Activated CD8-positive, alpha-beta memory T cell treated with anti-CD3 and anti-CD28 coated beads, Interleukin-2, amount 50 U/mL, for 48 hours (primary cell): Measurements from ENCODE around the gene ASCC2.
"Not testable (repeated sequence)": the region's sequence is repeated elsewhere in the genome, so short reads cannot be mapped to it uniquely, and the experiment has no call there.

Experiments
- DNase-seq: peaks from one replicate; pipeline ENCODE4 v3.0.0-alpha.2; 2020

The ASCC2 gene

GRCh38 chr22:29837741-29838598 is at the start of gene ASCC2:
TSS of gene ASCC2 (minus strand) at chr22:29838274. CDS start at chr22:29832325, 5,949 bp downstream.
- peak; percentile 99 for DNase-seq

DNA sequence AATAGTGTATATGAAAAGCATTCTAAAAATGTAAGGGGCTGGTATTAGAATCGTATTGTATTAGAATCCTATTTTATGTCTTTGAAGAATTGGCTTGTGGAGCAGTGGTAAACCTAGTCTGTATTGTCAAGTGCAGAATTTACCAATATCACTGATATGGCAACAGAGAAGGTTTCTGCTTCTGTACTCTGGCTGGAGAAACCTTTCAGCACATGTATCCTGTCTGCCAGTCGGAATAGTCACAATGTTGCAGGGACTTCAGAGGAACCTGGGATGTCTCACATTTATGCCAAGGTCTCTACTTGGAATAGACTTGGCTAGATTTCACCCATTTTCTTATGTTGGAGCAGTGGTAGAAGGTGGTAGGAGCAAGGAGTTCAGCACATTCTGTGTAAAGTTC is 49.3 kb upstream of the ASCC2 start:
- no peak for DNase-seq

DNA sequence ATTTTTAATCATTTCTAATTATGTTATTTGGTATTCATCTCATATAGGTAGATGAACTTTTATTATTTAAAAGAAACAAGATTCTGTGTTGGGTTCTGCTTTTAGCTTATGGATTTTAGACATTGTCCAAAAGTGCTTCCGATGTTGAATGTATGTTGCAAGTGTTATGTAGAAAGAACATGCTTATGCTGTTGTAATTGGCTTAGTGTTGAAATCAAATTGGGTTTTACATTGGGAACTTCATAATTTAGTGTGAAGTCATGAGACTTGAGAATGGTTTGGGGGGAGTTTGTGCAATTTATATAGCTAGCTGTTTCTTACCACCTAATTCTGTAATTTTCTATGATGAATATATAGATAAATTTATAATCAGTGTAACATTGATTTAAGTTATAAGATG is 48.5 kb upstream of the ASCC2 start:
- no peak for DNase-seq

GRCh38 chr22:29885610-29886009 is 47.5 kb upstream of the ASCC2 start:
- no peak for DNase-seq

DNA sequence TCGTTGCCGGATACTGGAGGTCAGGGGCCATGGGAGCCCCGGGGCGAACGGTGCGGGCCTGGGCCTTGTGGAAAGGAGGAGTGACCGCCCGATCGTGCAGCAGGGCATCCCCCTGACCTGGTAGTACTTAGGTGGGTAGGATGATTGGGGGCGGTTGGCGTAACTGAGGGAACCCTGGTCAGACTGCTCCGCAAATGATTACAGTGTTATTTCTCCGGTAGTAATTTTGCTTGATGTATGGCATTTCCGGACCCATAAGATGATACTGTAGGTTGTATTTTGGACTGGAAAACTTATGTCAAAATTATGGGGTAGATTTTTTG is 45.7 kb upstream of the ASCC2 start:
- DNase-seq: peak; percentile 67

DNA sequence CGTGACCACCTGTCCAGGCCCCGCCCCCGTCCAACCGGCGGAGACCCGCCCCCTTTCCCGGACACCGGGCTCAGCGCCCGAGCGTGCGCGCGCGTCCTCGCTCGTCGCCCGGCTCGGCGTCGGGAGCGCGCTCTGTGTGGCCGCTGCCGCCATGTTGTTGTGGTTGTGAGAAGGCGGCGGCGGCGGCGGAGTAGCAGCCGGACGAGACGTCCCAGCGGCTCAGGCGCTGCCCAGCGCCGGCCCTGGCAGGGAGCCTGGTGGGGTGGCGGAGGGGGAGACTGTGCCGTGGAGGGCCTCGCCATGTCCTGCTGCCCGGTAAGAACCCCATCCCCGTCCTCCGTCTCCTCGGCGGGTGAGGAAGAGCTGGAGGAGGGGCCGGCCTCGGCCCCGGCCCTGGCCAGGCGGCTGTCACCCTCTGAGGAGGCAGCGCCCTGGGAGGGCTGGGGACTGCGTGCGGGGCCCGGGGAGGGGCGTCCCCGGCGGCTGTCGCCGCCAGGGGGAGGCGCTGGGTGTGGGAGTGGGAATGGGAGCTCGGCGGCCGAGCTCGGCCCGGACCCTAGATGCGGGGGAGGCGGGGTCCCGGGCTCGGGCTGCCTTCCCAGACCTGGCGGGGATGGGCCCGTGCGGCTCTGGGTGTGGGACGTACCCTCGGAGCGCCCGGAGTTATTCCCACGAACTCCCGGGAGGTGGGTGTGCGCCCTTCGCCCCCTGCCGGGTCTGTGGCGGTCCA is 45.1 kb upstream of the ASCC2 start, which contains the start of gene MTMR3:
Gene MTMR3, plus strand, starts transcription at position 130 of the 730 bp plus-strand sequence. CDS start 87,886 bp downstream, outside the sequence.
- peak; percentile 98 for DNase-seq

DNA sequence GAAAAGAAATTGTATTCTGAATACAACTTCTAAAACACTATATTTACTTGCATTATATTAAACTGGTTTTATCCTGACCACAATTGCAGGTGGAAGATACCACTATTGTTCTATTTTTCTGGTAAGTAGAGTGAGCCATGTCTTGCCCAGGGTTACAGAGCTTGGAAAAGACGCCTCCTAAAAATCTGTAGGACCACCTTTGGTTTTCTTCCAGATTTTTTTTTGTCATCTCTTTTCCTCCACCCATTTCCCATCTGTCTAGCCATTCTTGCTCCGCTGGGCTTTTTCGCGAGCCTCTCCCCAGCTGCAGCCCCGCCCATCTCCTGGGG is 44.6 kb upstream of the ASCC2 start:
- DNase-seq: no peak

GRCh38 chr22:29879753-29880152 is 41.7 kb upstream of the ASCC2 start:
- no peak for DNase-seq

DNA sequence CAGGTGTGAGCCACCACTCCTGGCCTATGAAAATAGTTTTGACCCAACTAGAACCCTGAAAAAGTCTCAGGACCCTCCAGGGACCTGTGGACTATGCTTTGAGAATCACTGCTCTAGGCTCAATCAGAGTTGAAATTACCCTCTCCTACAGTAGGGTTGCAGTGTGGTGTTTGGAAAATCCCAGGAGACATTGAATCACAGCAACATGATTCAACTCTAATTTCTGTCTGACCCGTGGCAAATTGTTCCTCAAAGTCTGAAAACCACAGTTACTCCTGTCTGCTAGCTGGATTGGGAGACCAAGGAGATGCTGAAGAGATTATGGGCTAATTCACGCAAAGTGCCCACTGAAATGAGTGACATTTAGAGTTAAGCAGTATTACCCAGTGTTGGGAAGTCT is 39.5 kb upstream of the ASCC2 start:
- no peak for DNase-seq

DNA sequence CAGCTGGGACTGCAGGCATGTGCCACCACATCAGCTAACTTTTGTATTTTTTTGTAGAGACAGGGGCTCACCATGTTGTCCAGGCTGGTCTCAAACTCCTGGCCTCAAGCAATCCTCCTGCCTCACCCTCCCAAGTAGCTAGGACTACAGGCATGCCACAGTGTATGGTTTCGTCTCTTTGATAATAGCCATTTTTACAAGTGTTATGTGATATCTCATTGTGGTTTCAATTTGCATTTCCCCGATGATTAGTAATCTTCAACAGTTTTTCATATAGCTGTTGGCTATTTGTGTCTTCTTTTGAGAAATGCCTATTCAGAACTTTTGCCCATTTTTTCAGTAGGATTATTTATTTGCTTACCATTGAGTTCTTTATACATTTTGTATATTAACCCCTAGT is 35.9 kb upstream of the ASCC2 start:
- DNase-seq: no peak

- DNase-seq: no peak
Observed at GRCh38 chr22:29872989-29873388, 34.9 kb upstream of the ASCC2 start.

DNA sequence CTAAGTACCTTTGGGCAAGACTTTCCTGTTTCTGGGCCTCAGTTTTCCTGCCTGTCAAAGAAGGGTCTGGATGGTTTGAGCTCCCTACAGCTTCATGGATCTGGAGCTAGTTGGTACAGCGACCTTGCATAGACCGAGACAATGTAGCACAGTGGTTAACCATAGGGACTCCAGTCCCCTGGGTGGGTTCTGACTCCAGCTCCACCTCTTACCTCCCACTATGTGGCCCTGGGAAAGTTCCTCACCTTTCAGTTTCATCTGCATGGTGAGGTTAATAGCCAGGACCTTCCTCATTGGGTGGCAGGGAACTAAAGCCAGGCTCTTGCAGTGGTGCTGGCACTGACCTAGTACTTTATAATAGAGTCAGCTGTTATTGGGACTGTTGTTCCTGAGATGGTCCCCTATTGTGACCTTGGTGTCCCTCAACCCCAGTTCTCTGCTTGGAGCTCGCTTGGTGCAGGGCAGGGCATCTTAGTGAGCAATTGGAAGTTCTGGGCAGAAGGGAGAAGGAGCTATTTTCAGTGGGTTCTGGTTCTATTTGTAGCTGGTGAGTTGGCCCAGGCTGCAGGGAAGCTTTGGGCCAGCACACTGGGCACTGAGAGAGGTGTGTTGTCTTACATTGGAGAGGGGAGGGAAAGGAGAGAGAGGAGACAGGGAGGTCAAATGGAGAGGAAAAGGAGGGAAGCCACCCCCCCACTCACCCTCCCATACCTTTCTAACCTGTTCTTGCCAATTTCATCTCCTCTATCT is 34.2 kb upstream of the ASCC2 start:
- DNase-seq: no peak

DNA sequence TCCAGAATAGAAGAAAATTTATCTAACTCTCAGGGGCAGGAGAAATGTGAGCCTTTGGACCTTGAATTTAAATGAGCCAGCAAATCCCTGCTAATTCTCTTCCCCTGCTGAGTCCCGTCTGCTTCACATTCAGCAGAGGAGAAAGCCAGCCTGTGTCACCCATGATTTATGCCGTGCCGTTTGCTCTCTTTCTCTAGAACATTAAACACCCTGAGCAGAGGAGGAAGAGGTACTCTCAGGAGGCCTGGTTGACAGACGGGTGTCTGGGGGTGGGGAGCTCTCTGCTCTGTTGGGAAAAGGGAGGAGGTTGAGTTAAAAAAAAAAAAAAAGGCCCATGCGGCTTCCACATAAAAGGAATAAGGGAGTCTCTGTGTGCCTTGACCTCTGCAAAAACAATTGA is 33.6 kb upstream of the ASCC2 start:
- DNase-seq: no peak

DNA sequence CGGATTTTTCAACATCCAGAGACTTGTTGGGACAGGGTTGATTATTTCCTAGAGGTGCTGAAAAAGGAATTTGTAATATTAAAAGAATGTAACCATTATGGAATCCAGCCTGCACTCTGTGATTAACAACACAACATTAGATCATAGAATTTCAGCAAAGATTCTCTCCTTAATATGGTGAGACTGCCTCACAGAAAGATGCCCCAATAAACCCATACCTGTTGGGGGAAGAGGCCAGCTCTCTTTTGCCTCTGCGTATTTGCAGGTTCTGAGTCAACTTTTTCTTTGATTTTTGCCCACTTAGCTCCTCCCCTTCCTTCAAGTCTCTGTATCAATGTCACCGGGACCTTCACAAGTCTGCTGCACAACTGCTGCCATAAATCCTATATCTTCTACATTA is 32.5 kb upstream of the ASCC2 start:
- DNase-seq: no peak

- DNase-seq: no peak
Observed at GRCh38 chr22:29867851-29868250, 29.8 kb upstream of the ASCC2 start.

DNA sequence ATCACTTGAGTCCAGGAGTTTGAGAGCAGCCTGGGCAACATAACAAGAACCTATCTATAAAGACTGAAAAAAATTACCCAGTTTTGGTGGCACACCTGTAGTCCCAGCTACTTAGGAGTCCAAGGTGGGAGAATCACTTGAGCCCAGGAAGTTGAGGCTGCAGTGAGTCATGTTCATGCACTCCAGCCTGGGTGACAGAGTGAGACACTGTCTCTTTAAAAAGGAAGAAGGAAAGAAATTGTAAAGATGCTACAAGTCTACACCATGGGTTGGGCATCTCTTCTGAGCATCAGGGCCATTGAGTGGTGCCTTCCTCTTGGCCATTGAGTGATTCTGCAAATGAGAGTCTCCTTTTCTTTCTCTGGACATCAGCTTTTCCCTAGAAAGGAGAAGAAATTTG is 29.2 kb upstream of the ASCC2 start:
- DNase-seq: no peak

GRCh38 chr22:29865572-29865971 is 27.5 kb upstream of the ASCC2 start:
- not testable (repeated sequence) for DNase-seq

DNA sequence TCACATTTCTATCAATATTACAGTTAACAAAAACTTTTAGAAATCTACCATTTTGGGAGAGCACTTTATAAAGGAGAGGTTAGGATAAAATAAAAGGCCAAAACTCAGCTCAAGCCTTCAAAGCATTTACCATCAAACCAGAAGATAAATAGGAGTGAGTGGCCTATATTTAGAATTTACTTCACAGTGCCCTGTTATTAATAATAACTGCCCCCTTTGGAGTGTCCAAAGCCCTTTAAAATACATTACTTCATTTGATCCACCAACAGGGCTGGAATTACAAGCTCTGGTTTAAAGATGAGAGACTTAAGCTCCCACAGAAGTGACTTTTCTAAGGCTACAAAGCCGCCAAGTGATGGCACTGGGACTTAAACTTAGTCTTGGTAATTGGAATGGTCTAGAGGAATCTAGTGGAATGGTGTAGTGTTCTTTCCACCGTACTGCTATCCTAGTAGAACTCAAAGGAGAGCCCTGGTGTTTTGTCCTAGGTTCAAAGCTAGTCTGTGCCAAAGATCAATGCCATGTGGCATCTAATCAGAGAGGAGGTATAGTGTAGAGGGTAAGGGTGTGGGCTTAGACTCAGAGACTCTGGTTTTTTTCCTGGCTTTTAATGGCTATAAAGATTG is 23.7 kb upstream of the ASCC2 start:
- no peak for DNase-seq

GRCh38 chr22:29860006-29860766 is 22.1 kb upstream of the ASCC2 start:
- no peak for DNase-seq

DNA sequence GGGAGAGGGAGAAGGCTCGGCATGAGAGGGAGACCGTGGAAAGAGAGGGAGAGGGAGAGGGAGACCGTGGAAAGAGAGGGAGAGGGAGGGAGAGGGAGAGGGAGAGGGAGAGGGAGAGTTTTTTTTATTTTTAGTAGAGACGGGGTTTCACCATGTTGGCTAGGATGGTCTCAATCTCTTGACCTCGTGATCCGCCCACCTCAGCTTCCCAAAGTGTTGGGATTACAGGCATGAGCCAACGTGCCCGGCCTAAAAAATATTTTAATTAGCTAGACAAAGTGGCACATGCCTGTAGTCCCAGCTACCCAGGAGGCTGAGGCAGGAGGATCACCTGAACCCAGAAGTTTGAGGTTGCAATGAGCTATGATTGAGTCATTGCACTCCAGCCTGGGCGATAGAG is 21.0 kb upstream of the ASCC2 start:
- peak; percentile 29 for DNase-seq

DNA sequence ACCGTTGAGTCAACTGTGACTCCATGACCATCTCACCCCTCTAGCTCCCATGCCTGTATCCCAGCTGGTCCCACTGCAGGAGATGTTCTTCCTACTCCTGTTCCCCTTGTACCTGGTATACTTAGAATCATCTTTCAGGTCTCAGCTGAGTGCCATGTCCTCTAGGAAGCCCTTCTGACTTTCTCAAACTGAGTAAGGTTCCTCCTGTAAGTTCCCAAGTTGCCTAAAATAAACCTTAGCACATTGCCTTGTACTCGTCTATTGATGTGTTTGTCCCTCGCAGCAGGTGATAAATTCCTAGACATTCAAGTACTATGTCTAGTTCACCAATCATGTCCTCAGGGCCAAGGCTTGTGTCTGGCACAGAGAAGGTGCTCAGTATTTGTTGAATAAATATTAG is 18.4 kb upstream of the ASCC2 start:
- DNase-seq: peak; percentile 1

- peak; percentile 33 for DNase-seq
Observed at GRCh38 chr22:29855611-29856181, 17.6 kb upstream of the ASCC2 start.
